ENCODE results near the gene SSR2. TPM values are rescaled to one million over a fixed set of nuclear protein-coding genes. Genes with fewer than 3 reads are reported as not detected.
A peak's percentile ranks its signal among the peaks of the same experiment; 100 is the strongest.

SSR2 gene
- total RNA-seq, 1 donor from 2014 or later, result 236 TPM

DNA sequence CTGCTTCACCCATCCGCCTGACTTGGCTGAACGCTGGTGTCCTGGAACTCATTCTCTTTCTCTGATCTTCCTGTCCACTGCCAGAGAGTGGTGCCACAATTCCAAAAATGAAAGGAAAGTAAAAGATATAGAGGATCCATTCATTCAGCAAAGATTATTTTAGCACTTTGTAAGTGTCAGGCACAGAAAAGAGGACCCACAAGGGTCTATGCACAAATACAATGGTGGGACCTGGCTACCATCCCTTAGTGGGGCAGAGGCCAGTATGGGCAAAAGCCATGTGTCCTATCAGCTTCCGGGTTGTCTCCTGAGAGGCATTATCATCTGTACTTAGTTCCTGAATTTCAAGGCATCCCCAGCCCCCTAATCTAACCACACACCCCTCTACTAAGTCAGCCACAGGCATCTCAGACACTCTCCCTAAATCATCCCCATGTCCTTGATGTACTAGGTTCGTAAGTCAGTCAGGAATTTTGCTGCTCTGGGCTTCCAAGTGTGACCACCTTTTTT lies 19.0 kb downstream of the SSR2 start:
- Mint-ChIP-seq H3K27ac (ENCODE audit: unreplicated experiment) (no peak overlapping the region), H3K4me3 (ENCODE audit: unreplicated experiment) (no peak overlapping the region), H3K27me3 (ENCODE audit: low read depth, unreplicated experiment) (peaks cover 4% of the 10 kb centered on the region), H3K4me1 (ENCODE audit: low read depth, unreplicated experiment) (peaks cover 2% of the 10 kb centered on the region), H3K36me3 (ENCODE audit: low read depth, unreplicated experiment) (peaks cover 1% of the 10 kb centered on the region), H3K9me3 (ENCODE audit: unreplicated experiment) (no peaks in the 10 kb centered on the region)
- FAIRE-seq, result no peak
- Histone ChIP-seq H3K79me2 (ENCODE audit: insufficient read depth, low read length) (no peaks in the 10 kb centered on the region), H3K27ac (ENCODE audit: low read depth, low read length) (no peak overlapping the region), H3K9me3 (ENCODE audit: insufficient read depth, low read depth, low read length) (no peaks in the 10 kb centered on the region), H2AFZ (ENCODE audit: low read depth, low read length) (no peak overlapping the region), H3K4me3 (ENCODE audit: insufficient read depth, low read depth, low read length) (no peak overlapping the region), H3K4me2 (ENCODE audit: low read length) (no peak overlapping the region), H3K9ac (ENCODE audit: low read length) (no peak overlapping the region), H4K20me1 (ENCODE audit: insufficient read depth, low read length) (peaks cover 2% of the 10 kb centered on the region), H3K27me3 (ENCODE audit: insufficient read depth, low read length) (no peaks in the 10 kb centered on the region), H3K4me1 (ENCODE audit: insufficient read depth, low read length) (no peaks in the 10 kb centered on the region), H3K36me3 (ENCODE audit: insufficient read depth, low read length) (no peaks in the 10 kb centered on the region)
- peak; percentile 76 for DNase-seq (ENCODE audit: low read depth)
- TF ChIP-seq, protein P1, sequence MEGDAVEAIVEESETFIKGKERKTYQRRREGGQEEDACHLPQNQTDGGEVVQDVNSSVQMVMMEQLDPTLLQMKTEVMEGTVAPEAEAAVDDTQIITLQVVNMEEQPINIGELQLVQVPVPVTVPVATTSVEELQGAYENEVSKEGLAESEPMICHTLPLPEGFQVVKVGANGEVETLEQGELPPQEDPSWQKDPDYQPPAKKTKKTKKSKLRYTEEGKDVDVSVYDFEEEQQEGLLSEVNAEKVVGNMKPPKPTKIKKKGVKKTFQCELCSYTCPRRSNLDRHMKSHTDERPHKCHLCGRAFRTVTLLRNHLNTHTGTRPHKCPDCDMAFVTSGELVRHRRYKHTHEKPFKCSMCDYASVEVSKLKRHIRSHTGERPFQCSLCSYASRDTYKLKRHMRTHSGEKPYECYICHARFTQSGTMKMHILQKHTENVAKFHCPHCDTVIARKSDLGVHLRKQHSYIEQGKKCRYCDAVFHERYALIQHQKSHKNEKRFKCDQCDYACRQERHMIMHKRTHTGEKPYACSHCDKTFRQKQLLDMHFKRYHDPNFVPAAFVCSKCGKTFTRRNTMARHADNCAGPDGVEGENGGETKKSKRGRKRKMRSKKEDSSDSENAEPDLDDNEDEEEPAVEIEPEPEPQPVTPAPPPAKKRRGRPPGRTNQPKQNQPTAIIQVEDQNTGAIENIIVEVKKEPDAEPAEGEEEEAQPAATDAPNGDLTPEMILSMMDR (IDR thresholded peaks at IDR 0.05; ENCODE audit: insufficient read depth, low read depth, low read length), result no peak
- no peak for TF ChIP-seq EZH2 (IDR thresholded peaks at IDR 0.05; ENCODE audit: insufficient read depth, low read length)

DNA sequence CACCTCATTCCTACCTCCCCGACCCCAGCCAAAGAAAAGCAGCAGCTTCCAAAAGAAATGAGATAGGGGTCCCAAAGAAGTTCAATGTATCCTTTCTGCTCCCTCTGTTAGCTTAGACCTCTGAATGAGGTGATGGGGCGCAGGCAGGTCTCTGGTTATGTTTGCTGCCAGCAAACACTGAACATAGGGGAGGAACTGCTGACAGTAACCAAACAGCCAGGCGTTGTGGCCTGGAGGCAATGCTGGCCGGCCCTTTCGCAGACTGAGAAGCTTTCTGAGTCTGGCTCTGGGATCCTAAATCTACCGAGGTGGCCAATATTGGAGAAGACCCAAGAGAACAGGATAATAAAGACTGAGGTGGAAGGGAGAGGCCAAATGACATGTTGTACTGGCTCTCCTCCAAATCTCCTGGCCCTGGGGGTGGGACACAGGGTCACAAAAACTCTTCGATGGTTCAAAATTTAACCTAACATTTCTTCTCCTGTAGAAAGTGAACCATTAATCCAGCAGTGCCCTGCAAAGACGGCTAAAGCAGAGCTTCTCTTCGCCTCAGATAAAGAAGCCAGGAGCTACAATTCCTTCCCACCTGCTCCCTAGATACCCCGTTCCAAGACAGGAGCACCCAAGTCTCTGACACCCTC lies 19.6 kb downstream of the SSR2 start:
- peaks cover 7% of the 10 kb centered on the region for H3K27me3 Mint-ChIP-seq (ENCODE audit: low read depth, unreplicated experiment)
- Histone ChIP-seq H2AFZ (ENCODE audit: low read depth, low read length) (no peak overlapping the region), H3K4me3 (ENCODE audit: insufficient read depth, low read depth, low read length) (no peak overlapping the region), H3K9me3 (ENCODE audit: insufficient read depth, low read depth, low read length) (no peaks in the 10 kb centered on the region), H3K27ac (ENCODE audit: low read depth, low read length) (no peak overlapping the region), H3K4me1 (ENCODE audit: insufficient read depth, low read length) (no peaks in the 10 kb centered on the region), H3K9ac (ENCODE audit: low read length) (no peak overlapping the region), H3K36me3 (ENCODE audit: insufficient read depth, low read length) (no peaks in the 10 kb centered on the region), H3K79me2 (ENCODE audit: insufficient read depth, low read length) (no peaks in the 10 kb centered on the region), H3K27me3 (ENCODE audit: insufficient read depth, low read length) (no peaks in the 10 kb centered on the region), H3K4me2 (ENCODE audit: low read length) (no peak overlapping the region), H4K20me1 (ENCODE audit: insufficient read depth, low read length) (no peaks in the 10 kb centered on the region)
- FAIRE-seq (no peak), DNase-seq (ENCODE audit: low read depth) (no peak)
- H3K9me3 Mint-ChIP-seq (ENCODE audit: unreplicated experiment), result no peaks in the 10 kb centered on the region
- no peak overlapping the region for H3K4me3 Mint-ChIP-seq (ENCODE audit: unreplicated experiment)
- TF ChIP-seq, protein P1 (IDR thresholded peaks at IDR 0.05; ENCODE audit: insufficient read depth, low read depth, low read length), result no peak
- TF ChIP-seq EZH2 (IDR thresholded peaks at IDR 0.05; ENCODE audit: insufficient read depth, low read length), result no peak
- H3K4me1 Mint-ChIP-seq (ENCODE audit: low read depth, unreplicated experiment), result no peaks in the 10 kb centered on the region
- H3K36me3 Mint-ChIP-seq (ENCODE audit: low read depth, unreplicated experiment), result no peaks in the 10 kb centered on the region
- H3K27ac Mint-ChIP-seq (ENCODE audit: unreplicated experiment), result no peak overlapping the region

DNA sequence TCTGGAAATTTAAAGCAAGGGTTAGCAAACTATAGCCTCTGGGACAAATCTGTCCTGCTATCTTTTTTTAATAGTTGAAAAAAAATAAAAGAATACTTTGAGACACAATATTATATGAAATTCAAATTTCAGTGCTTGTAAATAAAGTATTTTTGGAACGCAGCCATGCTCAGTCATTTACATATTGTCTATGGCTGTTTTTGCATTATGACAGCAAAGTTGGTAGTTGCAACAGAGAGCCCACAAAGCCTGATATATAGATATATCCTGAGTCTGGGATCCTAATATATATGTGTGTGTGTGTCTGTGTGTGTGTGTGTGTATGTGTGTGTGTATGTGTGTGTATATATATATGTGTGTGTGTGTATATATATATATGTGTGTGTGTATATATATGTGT lies 20.8 kb downstream of the SSR2 start:
- DNase-seq (ENCODE audit: low read depth) (no peak), FAIRE-seq (no peak)
- no peaks in the 10 kb centered on the region for H3K36me3 ChIP-seq (ENCODE audit: insufficient read depth, low read length)
- no peak overlapping the region for H3K27ac ChIP-seq (ENCODE audit: low read depth, low read length)
- Mint-ChIP-seq H3K4me3 (ENCODE audit: unreplicated experiment) (no peak overlapping the region), H3K4me1 (ENCODE audit: low read depth, unreplicated experiment) (no peaks in the 10 kb centered on the region), H3K9me3 (ENCODE audit: unreplicated experiment) (no peaks in the 10 kb centered on the region), H3K27me3 (ENCODE audit: low read depth, unreplicated experiment) (peaks cover 15% of the 10 kb centered on the region), H3K27ac (ENCODE audit: unreplicated experiment) (no peak overlapping the region), H3K36me3 (ENCODE audit: low read depth, unreplicated experiment) (no peaks in the 10 kb centered on the region)
- no peaks in the 10 kb centered on the region for H3K9me3 ChIP-seq (ENCODE audit: insufficient read depth, low read depth, low read length)
- H4K20me1 ChIP-seq (ENCODE audit: insufficient read depth, low read length), result no peaks in the 10 kb centered on the region
- H3K79me2 ChIP-seq (ENCODE audit: insufficient read depth, low read length), result no peaks in the 10 kb centered on the region
- no peak overlapping the region for H3K4me2 ChIP-seq (ENCODE audit: low read length)
- H3K4me1 ChIP-seq (ENCODE audit: insufficient read depth, low read length), result no peaks in the 10 kb centered on the region
- H2AFZ ChIP-seq (ENCODE audit: low read depth, low read length), result no peak overlapping the region
- H3K9ac ChIP-seq (ENCODE audit: low read length), result no peak overlapping the region
- no peaks in the 10 kb centered on the region for H3K27me3 ChIP-seq (ENCODE audit: insufficient read depth, low read length)
- TF ChIP-seq, protein P1 (IDR thresholded peaks at IDR 0.05; ENCODE audit: insufficient read depth, low read depth, low read length), result no peak
- TF ChIP-seq EZH2 (IDR thresholded peaks at IDR 0.05; ENCODE audit: insufficient read depth, low read length), result no peak
- no peak overlapping the region for H3K4me3 ChIP-seq (ENCODE audit: insufficient read depth, low read depth, low read length)
